GM21515 (cell line): ENCODE measurements around the gene ACOX1.

Experiments
- ATAC-seq: cut with Tn5 transposase; IDR thresholded peaks from one replicate; pipeline ENCODE4 v1.9.1; 2021; ENCODE audit not compliant: unreplicated experiment

Gene ACOX1

GRCh38 chr17:75978938-75979704 is at the start of gene ACOX1, which contains the start of gene TEN1:
Gene ACOX1 (minus strand): TSS chr17:75979166. CDS start chr17:75979073, 93 bp downstream.
Gene TEN1 (plus strand): TSS chr17:75979240. CDS start chr17:75986193, 6,953 bp downstream.
- ATAC-seq: peak; percentile 90

- no peak for ATAC-seq
Measured at GRCh38 chr17:76027159-76027839, 48.3 kb upstream of the ACOX1 start, which contains the start of gene EVPL. Gene EVPL (minus strand): TSS chr17:76027306. CDS start chr17:76027198, 108 bp downstream.

- ATAC-seq: no peak
Measured at GRCh38 chr17:76026714-76027158, 47.8 kb upstream of the ACOX1 start.

GRCh38 chr17:76025294-76025693 is 46.3 kb upstream of the ACOX1 start:
- ATAC-seq: no peak

GRCh38 chr17:76024353-76024752 is 45.4 kb upstream of the ACOX1 start:
- no peak for ATAC-seq

GRCh38 chr17:76023900-76024237 is 44.9 kb upstream of the ACOX1 start:
- no peak for ATAC-seq

GRCh38 chr17:76022973-76023899 is 44.3 kb upstream of the ACOX1 start:
- no peak for ATAC-seq

GRCh38 chr17:76022285-76022684 is 43.3 kb upstream of the ACOX1 start:
- ATAC-seq: no peak

GRCh38 chr17:76019833-76020467 is 41.0 kb upstream of the ACOX1 start:
- ATAC-seq: no peak

GRCh38 chr17:76018801-76019200 is 39.8 kb upstream of the ACOX1 start:
- no peak for ATAC-seq

- no peak for ATAC-seq
Measured at GRCh38 chr17:76018340-76018680, 39.3 kb upstream of the ACOX1 start.

- no peak for ATAC-seq
Measured at GRCh38 chr17:76017481-76018339, 38.7 kb upstream of the ACOX1 start.

GRCh38 chr17:76014925-76015261 is 35.9 kb upstream of the ACOX1 start:
- no peak for ATAC-seq

- ATAC-seq: peak; percentile 83
Measured at GRCh38 chr17:76014100-76014924, 35.3 kb upstream of the ACOX1 start.

GRCh38 chr17:76013377-76013932 is 34.5 kb upstream of the ACOX1 start:
- ATAC-seq: no peak

GRCh38 chr17:76011951-76012350 is 33.0 kb upstream of the ACOX1 start:
- ATAC-seq: no peak

GRCh38 chr17:76009969-76010661 is 31.1 kb upstream of the ACOX1 start:
- ATAC-seq: no peak

GRCh38 chr17:76009447-76009846 is 30.5 kb upstream of the ACOX1 start:
- no peak for ATAC-seq
